Spleen (tissue), 11 donors: ENCODE data around the gene KIF26B. TPM values are rescaled to one million over a fixed set of nuclear protein-coding genes. Genes with fewer than 3 reads are reported as not detected.

Experiments
- DNase-seq: peaks from one replicate; pipeline ENCODE4 v3.0.0-alpha.2; 2020
- H3K27ac ChIP-seq, 8 donors: fragments of 200-600 bp; sonication (generic) in 7 of 8; 1 replicate in 4 of 8; 2 replicates in 4 of 8; pipeline versions ENCODE4 v1.5.0 to v1.8.0; 2016 to 2021; ENCODE audit warnings: inconsistent platforms in 4 of 8, mild to moderate bottlenecking in 4 of 8, moderate library complexity in 1 of 8
- H3K27me3 ChIP-seq, 7 donors: fragments of 200-600 bp; sonication (generic) in 6 of 7; replicated peaks in 1 of 7; 1 replicate in 4 of 7; 2 replicates in 3 of 7; pipeline versions ENCODE4 v1.5.0 to v1.8.0; 2016 to 2021; ENCODE audit warnings: inconsistent platforms in 3 of 7, mild to moderate bottlenecking in 1 of 7
- H3K36me3 ChIP-seq, 6 donors: fragments of 200-600 bp; sonication (generic) in 5 of 6; 1 replicate in 4 of 6; 2 replicates in 2 of 6; pipeline versions ENCODE4 v1.5.0 to v1.8.0; 2016 to 2021; ENCODE audit warnings: inconsistent platforms in 2 of 6
- H3K4me1 ChIP-seq, 6 donors: fragments of 200-600 bp; sonication (generic) in 5 of 6; 1 replicate in 3 of 6; 2 replicates in 3 of 6; pipeline versions ENCODE4 v1.5.0 to v1.8.0; 2016 to 2021; ENCODE audit warnings: inconsistent platforms in 3 of 6
- H3K4me3 ChIP-seq, 8 donors: fragments of 200-600 bp; sonication (generic) in 7 of 8; 1 replicate in 4 of 8; 2 replicates in 4 of 8; pipeline versions ENCODE4 v1.5.0 to v1.8.0; 2016 to 2021; ENCODE audit warnings: inconsistent platforms in 4 of 8, mild to moderate bottlenecking in 4 of 8, moderate library complexity in 2 of 8
- H3K9me3 ChIP-seq, 8 donors: fragments of 200-600 bp; sonication (generic) in 7 of 8; 1 replicate in 4 of 8; 2 replicates in 4 of 8; pipeline versions ENCODE4 v1.5.0 to v1.8.0; 2016 to 2021; ENCODE audit warnings: inconsistent platforms in 4 of 8
- CTCF ChIP-seq, 11 experiments: fragments of 200-600 bp in 7 of 11; fragments of 450-650 bp in 4 of 11; sonication (generic) in 4 of 11; IDR thresholded peaks in 8 of 11; conservative IDR thresholded peaks in 3 of 11; 1 replicate in 7 of 11; 2 replicates in 4 of 11; pipeline versions ENCODE4 v1.4.0 to v1.8.0; 2016 to 2021; ENCODE audit warnings: antibody characterized with exemption in 11 of 11, inconsistent platforms in 4 of 11, mild to moderate bottlenecking in 1 of 11
- POLR2A ChIP-seq, 3 donors: fragments of 450-650 bp; IDR thresholded peaks; one replicate each; pipeline ENCODE4 v1.5.1; 2017; ENCODE audit warnings: antibody characterized with exemption in 3 of 3, mild to moderate bottlenecking in 1 of 3
- POLR2AphosphoS5 ChIP-seq, 3 donors: sonication (generic); formaldehyde crosslinking; IDR thresholded peaks; one replicate each; pipeline ENCODE4 v1.5.1; 2017; ENCODE audit warnings: antibody characterized with exemption in 3 of 3
- WGBS, 5 donors: extraction: QIAGEN DNeasy Blood & Tissue Kit in 3 of 5; methylation state at CpG; one replicate each; pipeline versions ENCODE4 v1.1.5 to v1.1.7; 2013 to 2018; 5-methylcytosine and 5-hydroxymethylcytosine counted together
- intact Hi-C: fragments of 100-400 bp; cut with DNase I; formaldehyde crosslinking; loops from one replicate; pipeline ENCODE4 v1.15.0; 2023; ENCODE audit warnings: low total_unique reads
- polyA plus RNA-seq, 3 donors: library from polyadenylated mRNA; stranded (reverse); fragments of 200-250 nt; gene quantifications; one replicate each; pipeline ENCODE4 v1.2.1, GENCODE V29; 2013
- total RNA-seq, 7 donors: library from RNA; depleted of rRNA in 3 of 7; stranded (reverse); fragments of >200 nt in 3 of 7; fragmentation: NEBNext Ultra II Directional in 4 of 7; extraction: Animal tissue kit (Norgen Biotek cat#: 25700) in 4 of 7; gene quantifications; one replicate each; pipeline versions ENCODE4 v1.1.0 to v1.2.1, GENCODE V29; 2016 to 2021
- donor health status: healthy with polysubstance abuse.
- donor health status: DM: no; HTN: no; CAD: no; lungs with moderate emphysema.
- donor health status: DM: no; HTN: no; CAD: no.
- donor health status: Bipolar disorder and iron deficiency.
- donor health status: healthy.
- donor health status: DM: no; HTN: no; CAD: no.
- donor health status: DM: yes; HTN: yes; CAD: no.

KIF26B gene
- total and polyA plus RNA-seq, 10 donors: 0.07 to 4.5 (median 0.60) TPM; not detected in 1

- intact Hi-C loops: no loop called here
Observed at GRCh38 chr1:245434280-245434679, 279.5 kb downstream of the KIF26B start.

GRCh38 chr1:245436407-245436806 lies 281.6 kb downstream of the KIF26B start:
- TF ChIP-seq CTCF (IDR thresholded peaks at IDR 0.05 in 8 of 11, conservative IDR thresholded peaks at IDR 0.05 in 3 of 11) (no peak), POLR2AphosphoS5 (IDR thresholded peaks at IDR 0.05) (no peak)
- Histone ChIP-seq H3K27me3 (peaks cover 0 to 25% (median 0%) of the 10 kb centered on the region in 7 donors), H3K27ac (no peak overlapping the region), H3K4me1 (no peaks in the 10 kb centered on the region), H3K9me3 (no peaks in the 10 kb centered on the region), H3K4me3 (no peak overlapping the region), H3K36me3 (no peaks in the 10 kb centered on the region)
- no peak for DNase-seq
- WGBS, 5 donors: 88 to 96% (median 90%) methylated on average over 4 of the region's 4 CpGs
- intact Hi-C loops: no loop called here

More at GRCh38 chr1:245434280-245434679, 279.5 kb downstream of the KIF26B start:
- Histone ChIP-seq H3K27ac (no peak overlapping the region), H3K27me3 (peaks cover 0 to 5% (median 0%) of the 10 kb centered on the region in 7 donors), H3K4me1 (no peaks in the 10 kb centered on the region), H3K4me3 (no peak overlapping the region), H3K9me3 (no peaks in the 10 kb centered on the region), H3K36me3 (no peaks in the 10 kb centered on the region)
- WGBS, 5 donors: 67 to 95% (median 86%) methylated on average over 1 of the region's 1 CpG
- no peak for TF ChIP-seq POLR2A (IDR thresholded peaks at IDR 0.05)
- TF ChIP-seq POLR2AphosphoS5 (IDR thresholded peaks at IDR 0.05): no peak
- no peak for TF ChIP-seq CTCF (IDR thresholded peaks at IDR 0.05 in 8 of 11, conservative IDR thresholded peaks at IDR 0.05 in 3 of 11)
- no peak for DNase-seq

- intact Hi-C loops: no loop called here
- Histone ChIP-seq H3K9me3 (no peaks in the 10 kb centered on the region), H3K27ac (no peak overlapping the region), H3K36me3 (no peaks in the 10 kb centered on the region), H3K27me3 (peaks cover 0 to 33% (median 0%) of the 10 kb centered on the region in 7 donors), H3K4me1 (no peaks in the 10 kb centered on the region), H3K4me3 (no peak overlapping the region)
- TF ChIP-seq POLR2A (IDR thresholded peaks at IDR 0.05): no peak
- no peak for TF ChIP-seq CTCF (IDR thresholded peaks at IDR 0.05 in 8 of 11, conservative IDR thresholded peaks at IDR 0.05 in 3 of 11)
- TF ChIP-seq POLR2AphosphoS5 (IDR thresholded peaks at IDR 0.05): no peak
- 30 to 41% (median 33%) methylated on average over 6 of the region's 6 CpGs for WGBS, 5 donors
- DNase-seq: no peak
Observed at GRCh38 chr1:245437369-245438062, 282.7 kb downstream of the KIF26B start.

- WGBS, 5 donors: 55 to 62% (median 58%) methylated on average over 7 of the region's 7 CpGs
- Histone ChIP-seq H3K36me3 (no peaks in the 10 kb centered on the region), H3K4me1 (no peaks in the 10 kb centered on the region), H3K27ac (no peak overlapping the region), H3K27me3 (peaks cover 0 to 33% (median 0%) of the 10 kb centered on the region in 7 donors), H3K4me3 (no peak overlapping the region), H3K9me3 (no peaks in the 10 kb centered on the region)
- TF ChIP-seq CTCF (IDR thresholded peaks at IDR 0.05 in 8 of 11, conservative IDR thresholded peaks at IDR 0.05 in 3 of 11): no peak
- no peak for TF ChIP-seq POLR2AphosphoS5 (IDR thresholded peaks at IDR 0.05)
- TF ChIP-seq POLR2A (IDR thresholded peaks at IDR 0.05): no peak
- intact Hi-C loops: no loop called here
- no peak for DNase-seq
Observed at GRCh38 chr1:245440922-245441321, 286.1 kb downstream of the KIF26B start.
